Suppressor macrophage treated with lipopolysaccharide for 4 hours (primary cell): ENCODE measurements around the gene DMD.
A peak's percentile ranks its signal among the peaks of the same experiment; 100 is the strongest.
"Not testable (repeated sequence)": the region's sequence is repeated elsewhere in the genome, so short reads cannot be mapped to it uniquely, and the experiment has no call there.

Experiments used
- DNase-seq: peaks from one replicate; pipeline ENCODE4 v3.0.0-alpha.2; 2020

DMD gene

DNA sequence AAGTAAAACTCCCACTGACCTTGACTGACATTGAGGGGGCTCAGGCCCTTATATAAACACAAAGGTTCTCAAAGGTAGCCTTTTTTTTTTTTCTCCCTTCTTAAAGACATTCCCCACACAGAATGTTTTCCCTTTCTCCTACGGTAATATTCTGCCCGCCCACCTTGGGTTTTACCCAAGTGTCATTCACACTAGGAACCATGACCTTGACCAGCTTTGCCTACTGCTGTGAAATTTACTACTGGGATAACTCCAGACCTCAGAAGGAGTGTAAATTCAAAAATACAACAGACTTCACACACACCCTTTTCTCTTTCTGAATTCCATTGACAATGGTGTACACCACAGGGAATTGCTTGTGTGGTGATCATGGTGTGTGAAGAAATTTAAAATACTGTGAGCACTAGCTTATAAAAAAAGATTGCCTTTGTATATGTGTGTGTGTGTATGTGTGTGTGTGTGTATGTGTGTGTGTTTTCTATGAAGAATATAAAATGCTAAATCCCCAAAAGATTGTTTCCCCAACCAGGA, 1550.0 kb downstream of the DMD start:
- no peak for DNase-seq

DNA sequence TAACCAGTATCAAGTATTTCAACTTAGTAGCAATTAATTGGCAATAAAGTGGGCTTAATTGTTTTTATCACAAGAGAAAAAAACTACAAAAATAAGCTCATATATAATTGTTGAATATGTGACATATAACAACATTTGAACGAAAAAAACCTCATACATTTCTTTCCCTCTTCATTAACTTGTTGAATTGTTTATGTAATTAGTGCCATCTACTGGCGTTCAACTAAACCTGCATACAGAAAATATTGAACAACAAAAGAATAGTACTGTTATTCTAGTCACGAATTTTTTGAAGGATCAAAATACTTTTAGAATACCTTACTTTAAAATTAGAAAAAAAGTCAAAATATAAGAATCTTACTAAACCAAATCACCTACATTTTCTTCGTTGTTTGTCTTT, 1553.0 kb downstream of the DMD start:
- DNase-seq: peak; percentile 32

DNA sequence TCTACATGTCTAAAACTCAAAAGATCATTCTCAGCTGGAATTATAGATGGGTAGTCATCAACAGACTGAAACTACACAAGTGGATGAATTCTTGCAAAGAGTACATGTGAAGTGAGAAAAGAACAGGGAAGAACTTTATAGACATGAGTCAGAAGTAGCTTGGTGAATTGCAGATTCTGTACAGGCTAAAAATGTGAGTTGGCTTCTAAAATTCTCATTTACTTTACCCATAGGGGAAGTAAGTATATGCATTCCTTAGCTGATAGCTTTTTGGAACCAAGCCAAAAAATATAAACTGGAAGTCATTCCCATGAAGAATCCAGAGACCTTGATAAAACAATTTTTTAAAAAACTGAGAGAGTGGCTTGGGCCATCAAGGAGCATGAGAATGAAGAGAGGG, 1555.3 kb downstream of the DMD start:
- DNase-seq: peak; percentile 18

DNA sequence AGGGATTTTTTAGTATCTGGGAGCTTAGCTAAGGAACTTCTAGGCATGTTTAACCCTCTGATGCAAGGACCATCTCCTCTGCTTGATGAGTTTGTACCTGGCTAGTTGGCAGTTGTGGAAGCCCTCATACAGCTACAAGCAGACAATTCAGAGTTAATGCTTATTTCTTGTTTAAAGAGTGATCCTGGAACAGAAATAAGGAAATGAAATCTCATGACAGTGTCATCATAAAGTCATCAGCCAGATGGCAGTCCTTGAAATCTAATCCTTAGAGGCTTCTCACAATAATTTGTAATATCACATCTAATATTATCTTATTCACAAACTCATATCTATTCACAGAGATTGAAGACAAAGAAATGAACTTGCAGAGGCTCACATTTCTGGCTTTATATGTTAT, 1557.9 kb downstream of the DMD start:
- peak; percentile 33 for DNase-seq

DNA sequence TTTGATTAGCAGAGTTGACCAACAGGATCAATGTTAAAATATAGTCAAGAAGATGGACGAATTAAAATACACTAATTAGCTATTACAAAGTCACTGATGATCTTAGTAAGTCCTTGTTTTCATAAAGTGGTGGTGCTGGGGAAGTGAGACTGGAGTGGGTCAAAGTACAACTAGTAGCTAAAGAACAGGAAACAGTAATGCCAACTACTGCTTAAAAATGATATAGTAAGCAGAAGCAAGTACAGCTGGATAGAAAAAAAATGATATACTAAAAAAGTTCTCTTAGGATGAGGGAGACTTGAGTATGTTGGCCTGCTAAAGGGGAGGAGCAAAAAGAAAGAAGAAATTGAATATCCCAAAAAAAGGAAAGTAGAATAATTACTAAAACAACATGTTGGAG, 1558.7 kb downstream of the DMD start:
- peak; percentile 21 for DNase-seq

DNA sequence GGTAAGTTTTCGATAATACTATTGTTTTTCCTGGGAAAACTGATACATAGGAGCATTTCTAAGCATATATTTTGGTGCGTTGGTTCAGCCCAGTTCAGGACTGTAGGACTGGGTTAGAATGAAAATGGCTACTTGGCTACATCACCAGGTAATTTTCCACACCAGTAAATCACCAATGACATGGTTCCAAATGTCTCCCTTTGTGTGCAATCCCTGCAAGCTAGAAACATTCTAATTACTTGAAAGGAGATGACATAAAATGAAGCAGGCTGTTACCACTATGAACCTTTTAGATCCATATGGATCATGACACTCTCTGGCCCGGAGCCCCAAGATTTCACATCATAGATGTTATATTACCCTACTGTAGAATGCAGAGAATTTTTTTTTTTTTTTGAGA, 1562.1 kb downstream of the DMD start:
- DNase-seq: no peak

DNA sequence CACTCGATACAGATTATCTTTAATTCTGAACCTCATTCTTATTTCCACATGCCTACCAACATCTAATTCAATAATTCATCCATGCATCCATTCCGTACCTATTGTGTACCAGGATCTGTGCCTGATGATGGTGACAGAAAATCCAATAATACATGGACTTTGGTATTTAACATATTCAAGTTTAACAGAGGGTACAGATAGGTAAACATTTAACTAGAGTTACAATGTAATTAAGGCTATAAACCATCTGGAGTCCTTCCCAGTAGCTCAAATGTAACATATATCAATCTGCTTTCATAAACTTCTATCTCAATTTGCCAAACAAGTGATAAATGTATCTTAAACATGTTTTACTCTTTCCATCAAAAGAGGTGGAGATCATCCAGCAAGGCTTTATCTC, 1578.0 kb downstream of the DMD start:
- no peak for DNase-seq

DNA sequence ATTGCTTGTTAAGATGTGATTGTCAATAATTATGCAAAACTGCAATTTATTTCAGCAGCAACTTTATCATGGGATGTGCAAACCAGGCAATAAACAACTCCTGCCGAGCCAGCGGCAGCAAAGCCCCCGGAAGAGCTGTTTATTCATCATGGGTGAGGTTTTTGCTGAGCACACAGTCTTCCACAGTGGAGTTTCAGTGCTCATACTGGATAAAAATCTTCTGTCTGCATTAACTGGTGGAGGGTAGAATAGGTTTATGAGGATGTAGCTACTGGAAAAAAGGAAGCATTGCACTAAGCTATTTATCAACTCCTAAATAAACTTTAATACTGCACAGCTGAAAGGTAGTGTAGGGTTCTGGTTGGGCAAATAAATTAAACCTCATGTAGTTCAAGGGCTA, 1582.2 kb downstream of the DMD start:
- DNase-seq: no peak

DNA sequence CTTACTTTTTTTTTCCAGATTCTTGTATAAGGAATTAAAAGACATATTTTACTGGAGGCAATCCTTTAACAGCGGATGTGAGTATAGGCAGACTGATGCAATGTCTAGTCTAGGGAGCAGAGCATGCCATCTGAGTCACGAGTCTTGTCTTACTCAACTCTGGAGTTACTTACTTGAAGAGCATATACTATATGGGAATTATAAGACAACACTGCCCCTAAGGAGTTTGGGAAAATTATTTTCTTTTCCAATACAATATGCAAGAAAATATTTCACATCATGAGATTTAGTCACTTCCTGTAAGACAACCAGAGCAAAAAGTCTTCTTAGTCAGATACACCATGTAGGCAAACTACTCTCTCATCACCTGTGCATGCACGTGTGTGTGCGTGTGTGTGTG, 1602.2 kb downstream of the DMD start:
- DNase-seq: no peak

DNA sequence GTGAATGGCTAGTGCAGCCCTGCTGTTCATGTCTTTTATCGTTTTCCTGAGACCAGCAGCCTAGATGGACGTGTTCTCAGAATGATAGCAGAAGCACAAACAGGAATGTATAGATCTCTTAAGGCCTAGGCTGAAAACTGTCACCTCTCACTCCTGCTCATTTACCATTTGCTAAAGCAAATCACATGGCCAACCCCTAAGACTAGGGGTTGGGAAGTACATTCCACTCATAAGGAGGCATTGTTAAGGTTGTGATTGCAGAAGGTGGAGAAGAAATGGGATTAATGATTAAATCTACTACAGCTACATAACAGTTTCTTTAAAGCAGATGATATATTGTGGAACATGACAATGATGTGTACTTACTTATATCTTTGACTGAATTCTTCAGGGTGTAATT, 1602.7 kb downstream of the DMD start:
- DNase-seq: no peak

DNA sequence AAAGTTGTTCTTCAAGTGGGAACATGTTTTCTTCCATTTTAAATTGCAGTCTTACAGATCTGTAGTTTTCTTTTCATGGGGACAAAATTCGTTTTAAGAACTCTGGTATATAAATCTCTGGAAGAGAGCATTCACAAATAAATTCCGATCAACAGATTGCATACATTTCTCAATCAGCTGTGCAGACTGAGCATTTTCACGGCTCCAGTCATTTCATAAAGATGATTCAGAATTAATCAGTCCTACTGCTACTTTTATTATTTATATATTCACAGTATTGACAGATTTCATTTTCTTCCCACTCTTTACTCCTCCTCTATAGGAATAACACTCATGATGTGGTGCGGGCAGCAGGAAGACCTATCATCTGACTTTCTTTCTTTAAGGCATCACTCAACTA, 1604.6 kb downstream of the DMD start:
- no peak for DNase-seq

DNA sequence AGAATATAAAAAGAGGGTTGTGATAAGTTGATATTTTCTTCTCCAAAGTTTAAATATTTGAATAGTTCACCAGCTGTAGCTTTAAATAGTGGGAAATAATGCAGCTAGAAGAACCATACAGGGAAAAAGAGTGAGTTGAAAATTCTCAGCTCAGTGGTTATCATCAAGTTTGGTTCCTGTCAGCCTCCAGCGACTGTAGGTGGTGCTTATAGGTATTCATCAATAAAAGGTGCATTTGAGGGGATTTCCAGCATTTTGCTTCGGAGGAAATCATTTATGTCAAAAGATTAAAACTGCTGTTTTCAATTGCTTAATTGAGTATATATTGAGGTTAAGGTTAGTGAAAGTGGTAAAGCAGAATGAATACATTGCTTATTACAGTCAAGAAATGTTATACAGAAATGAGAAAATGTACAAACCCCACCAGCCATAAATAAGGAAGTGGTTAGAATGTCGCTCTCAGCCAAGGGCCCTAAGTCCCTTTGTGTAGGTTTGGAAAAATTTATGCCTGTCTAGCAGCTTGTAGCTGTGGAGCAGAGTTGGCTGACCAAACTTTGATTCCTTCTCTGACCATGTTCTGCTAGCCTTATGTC, 1606.6 kb downstream of the DMD start:
- DNase-seq: no peak

DNA sequence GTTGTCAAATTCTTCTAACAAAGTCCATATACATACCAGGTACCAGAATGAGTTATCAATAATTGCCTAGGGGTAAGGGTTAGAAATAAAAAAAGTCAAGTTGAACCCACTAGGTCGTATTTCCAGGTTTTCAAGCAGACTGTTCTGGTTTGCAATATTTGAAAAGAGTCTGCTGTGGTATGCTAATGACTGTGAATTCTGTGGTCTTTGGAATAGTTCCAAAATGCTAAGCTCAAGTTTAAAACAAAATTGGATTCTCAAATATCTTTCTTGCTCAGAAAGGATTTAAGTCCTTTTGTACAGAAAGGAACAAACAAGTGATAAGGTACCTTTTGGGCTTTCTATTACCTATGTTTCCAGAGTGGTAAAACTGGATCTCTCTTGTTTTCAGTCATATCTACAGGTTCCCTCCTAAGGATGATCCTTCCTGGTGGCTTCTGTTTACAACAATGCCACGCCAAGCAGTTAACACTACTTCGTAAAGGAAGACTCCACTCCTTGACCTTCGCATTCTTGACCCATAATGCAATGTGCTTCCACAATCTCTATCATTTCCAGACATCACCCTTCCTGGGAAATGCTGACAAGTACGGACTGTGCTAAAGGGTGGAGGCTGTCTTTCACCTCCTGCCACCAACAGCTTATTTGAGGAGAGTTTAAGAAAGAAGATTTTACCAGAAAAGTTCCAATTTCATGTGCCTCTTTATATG, 1607.8 kb downstream of the DMD start:
- no peak for DNase-seq

DNA sequence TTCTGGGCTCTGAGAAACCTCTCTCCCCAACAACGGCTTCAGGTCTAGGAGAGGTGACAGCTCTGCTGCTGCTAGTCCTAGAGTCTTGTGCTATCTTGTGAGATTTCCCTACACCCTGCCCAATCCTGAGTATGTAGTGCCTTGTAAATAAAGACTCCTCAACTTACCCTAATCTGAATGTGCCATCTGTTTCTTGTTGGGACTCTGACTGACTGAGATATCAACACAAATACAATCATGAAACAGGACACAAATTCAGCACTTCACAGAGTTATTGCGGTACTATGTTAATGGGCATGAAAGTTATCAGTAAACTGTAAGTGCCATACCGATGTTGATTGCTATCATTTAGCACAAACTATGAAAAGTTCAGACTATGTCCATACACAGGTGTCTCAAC, 1610.5 kb downstream of the DMD start:
- DNase-seq: no peak

DNA sequence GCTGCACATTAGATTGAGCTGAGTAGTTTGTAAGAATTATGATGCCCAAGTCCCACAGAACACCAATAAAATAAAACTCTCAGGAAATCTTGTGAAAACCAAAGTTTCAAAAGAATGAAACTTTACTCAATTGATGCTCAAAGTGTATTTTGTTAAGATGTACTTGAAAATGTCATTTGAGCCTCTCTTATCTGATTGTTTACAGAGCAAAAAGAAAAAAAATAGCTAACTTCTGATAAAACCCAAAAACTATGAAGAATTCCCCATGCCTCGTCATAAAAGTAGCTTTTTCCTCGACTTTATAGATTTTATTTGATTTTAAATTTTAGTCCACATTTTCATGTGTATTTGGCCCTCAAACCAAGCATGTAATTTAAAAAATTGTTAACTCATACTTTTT, 1618.0 kb downstream of the DMD start:
- no peak for DNase-seq

DNA sequence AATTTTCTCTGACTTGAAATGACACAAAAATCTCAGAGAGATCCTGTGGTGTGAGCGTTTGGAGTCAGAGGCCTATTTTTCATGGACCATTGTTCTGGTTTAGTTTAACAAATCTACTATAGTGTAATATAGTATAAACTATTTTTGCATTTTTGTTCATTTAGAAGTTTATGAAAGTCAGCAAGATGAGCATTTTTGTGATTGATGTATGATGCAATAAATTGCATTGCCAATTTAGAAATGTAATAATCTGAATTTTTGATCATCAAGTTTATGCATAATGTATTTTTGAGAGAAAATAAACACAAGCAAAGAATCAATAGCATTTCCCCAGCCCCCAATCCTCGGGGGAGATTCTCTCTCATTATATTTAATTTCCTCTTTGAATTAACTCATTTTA, 1620.0 kb downstream of the DMD start:
- no peak for DNase-seq

DNA sequence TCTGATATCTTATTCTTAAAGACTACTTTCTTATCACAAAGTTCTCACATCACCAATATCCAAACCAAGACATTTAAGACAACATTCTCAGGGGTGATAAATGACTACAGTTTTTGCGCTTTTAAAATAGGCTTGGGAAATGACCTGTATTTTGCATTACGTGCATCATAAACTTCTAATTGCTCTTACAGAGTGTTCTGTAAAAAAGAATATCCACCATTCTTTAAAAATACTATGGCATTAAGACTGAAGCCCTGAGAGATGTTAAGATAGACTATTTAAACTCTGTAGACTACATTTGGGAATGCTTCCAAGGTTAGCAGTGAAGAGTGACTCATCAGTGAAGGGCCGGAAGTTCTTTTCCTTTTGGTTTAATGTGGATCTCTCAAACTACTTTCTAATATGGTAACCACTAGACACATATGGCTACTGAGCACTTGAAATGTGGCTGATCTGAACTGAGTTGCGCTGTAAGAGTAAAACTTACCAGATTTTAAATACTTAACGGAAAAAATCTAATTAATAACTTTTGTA, 1620.7 kb downstream of the DMD start:
- DNase-seq: no peak

DNA sequence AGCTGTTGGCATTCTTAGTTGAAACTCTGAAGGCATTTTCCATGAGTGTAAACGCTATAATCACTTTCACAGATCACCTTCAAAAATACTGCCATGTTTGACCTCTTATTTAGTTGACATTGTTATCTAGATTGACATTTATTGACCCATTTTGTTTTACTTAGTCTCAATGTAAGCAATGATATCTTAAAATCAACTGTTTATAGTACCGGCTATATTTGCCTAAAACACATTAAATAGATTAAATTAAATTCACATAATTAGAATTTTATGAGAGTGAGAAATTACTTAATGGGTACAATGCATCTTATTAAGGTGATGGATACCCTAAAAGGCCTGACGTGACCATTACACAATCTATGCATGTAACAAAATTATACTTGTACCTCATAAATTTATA, 1621.8 kb downstream of the DMD start:
- no peak for DNase-seq

DNA sequence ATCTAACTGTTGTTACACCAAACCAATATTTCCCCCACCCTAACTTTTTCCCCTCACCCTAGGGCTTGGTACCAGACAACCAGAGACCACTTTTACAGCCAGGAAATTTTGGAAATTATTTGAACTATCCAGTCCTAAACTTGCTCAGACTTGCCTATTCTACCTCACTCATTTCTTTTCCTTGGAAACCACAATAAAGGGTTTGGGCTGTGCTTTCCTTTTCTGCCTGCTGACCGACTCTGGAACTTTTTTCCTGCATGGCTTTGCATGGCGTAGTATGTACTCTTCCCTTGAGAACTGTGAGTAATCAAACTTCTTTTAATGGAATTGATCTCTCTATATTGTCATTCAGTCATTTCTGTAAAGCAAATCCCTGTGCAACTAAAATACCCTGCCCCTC, 1623.0 kb downstream of the DMD start:
- no peak for DNase-seq

DNA sequence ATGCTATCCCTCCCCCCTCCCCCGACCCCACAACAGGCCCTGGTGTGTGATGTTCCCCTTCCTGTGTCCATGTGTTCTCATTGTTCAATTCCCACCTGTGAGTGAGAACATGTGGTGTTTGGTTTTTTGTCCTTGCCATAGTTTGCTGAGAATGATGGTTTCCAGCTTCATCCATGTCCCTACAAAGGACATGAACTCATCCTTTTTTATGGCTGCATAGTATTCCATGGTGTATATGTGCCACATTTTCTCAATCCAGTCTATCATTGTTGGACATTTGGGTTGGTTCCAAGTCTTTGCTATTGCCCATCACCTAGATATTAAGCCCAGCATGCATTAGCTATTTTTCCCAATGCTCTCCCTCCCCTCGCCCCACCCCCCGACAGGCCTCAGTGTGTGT, 1627.5 kb downstream of the DMD start:
- not testable (repeated sequence) for DNase-seq

DNA sequence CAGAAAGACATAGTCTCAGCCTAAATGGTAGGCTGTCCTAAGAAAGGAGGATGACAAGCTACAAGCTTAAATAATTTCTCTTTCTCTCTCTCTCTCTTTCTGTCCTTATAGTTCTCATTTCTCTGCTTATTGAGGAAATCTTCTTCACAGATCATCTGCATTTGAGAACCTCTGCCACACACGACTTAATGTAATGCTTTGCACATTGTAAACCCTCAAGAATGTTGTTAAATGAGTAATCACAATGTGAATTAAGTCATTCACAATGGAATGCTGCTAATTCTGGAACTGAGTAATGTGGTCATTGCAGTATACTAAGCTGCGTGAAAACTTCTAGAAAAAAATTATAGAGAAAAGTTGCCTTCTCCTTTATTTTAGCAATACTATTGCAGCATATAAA, 1630.6 kb downstream of the DMD start:
- DNase-seq: no peak

DNA sequence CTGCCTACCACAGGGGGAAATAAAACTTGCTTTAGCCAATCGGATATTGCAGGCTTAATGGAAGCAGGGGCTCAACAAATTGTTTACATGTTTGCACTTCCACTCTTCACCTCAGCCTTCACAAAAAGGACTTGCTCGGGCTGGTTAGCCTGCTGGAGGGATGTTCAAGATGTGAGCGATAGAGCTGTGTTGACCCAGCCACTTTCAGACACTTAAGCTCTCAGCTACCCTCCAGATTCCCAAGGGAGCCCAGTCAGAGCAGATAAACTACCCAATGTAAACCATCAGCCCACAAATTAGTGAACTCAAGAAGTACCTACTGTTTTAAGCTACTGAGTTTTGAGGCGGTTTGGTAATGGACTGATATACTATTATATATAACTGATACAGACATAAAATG, 1631.1 kb downstream of the DMD start:
- DNase-seq: no peak

DNA sequence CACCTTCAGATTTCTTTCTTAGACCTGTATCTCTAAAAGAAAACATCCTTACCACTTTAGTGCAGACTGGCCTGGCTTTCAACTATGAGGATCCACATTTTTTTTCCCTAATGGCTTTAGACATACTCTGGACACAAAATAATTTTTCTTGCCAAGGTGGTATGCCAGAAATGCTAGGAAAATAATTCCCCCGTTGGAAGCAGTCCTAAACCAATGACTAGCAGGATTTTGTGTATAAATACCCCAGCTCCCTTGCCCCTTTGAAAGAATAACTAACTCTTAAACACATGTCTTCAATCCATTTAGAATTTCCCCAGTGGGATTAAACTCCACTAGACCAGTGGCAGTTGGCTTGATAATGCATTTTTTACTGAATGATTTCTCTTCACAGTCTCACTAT, 1639.0 kb downstream of the DMD start:
- DNase-seq: no peak

DNA sequence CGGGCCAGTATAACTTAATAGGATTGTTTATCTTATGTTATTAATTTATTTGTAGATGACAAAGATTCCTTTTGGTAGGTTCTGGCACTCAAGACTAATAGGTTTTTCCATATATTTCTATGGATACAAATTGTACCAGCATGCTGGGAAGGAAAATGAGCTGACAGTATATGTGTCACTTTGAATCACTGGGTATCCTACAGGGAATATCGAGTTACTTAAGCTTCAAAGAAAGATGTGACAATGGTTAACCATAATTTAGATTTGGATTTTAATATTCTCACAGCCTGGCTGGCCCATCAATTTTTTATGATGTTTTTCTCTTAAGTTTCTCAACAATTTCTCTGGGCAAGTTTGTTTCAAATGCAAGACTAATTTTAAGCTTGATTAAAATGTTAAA, 1640.7 kb downstream of the DMD start:
- no peak for DNase-seq

DNA sequence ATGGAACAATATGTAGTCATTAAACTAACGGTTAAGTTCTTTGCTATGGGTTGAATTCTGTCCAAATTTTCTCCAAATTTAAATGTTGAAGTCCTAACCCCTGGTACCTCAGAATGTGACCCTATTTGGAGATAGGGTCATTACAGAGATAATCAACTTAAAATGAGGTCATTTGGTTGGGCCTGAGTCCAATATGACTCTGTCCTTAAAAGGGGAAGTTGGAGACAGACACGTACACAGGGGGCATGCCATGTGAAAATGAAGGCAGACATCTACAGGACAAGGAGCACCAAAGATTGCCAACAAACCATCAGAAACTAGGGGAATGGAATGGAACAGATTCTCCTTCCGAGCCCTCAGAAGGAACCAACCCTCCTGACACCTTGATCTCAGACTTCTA, 1647.6 kb downstream of the DMD start:
- DNase-seq: no peak
